A673 (cell line): ENCODE data around the gene SLCO2A1. TPM values are rescaled to one million over a fixed set of nuclear protein-coding genes. Genes with fewer than 3 reads are reported as not detected.

Experiments
- BruUV-seq: library from RNA; stranded (reverse); fragments of 400-500 nt; replicated peaks from 2 replicates; lab custom pipeline; 2021; lab: Mats Ljungman, UMichigan
- CTCF ChIA-PET: fragments of 300-600 bp; sonication (Branson Sonifier 250); formaldehyde crosslinking; loops from one replicate; lab custom pipeline; 2022; ENCODE audit warnings: antibody characterized with exemption; lab: Charles Lee
- POLR2A ChIA-PET: fragments of 300-600 bp; sonication (Branson Sonifier 250); formaldehyde crosslinking; loops from one replicate; lab custom pipeline; 2022; ENCODE audit warnings: antibody characterized with exemption; ENCODE audit not compliant: low non-redundant PET; lab: Charles Lee
- DNase-seq: peaks from one replicate; pipeline ENCODE4 v3.0.0-alpha.2; 2015; ENCODE audit warnings: low spot score
- H3K27ac ChIP-seq: fragments of 200-600 bp; sonication (generic); 2 replicates; pipeline ENCODE4 v1.5.1; 2016; ENCODE audit warnings: mixed run types, low read depth, mild to moderate bottlenecking, mixed read lengths, antibody characterized with exemption, low read length; ENCODE audit not compliant: poor library complexity, severe bottlenecking
- H3K27me3 ChIP-seq: fragments of 200-600 bp; sonication (generic); replicated peaks from 2 replicates; pipeline ENCODE4 v1.6.1; 2017; ENCODE audit warnings: mixed run types, low read depth, mild to moderate bottlenecking, mixed read lengths, antibody characterized with exemption, low read length; ENCODE audit not compliant: insufficient read depth, poor library complexity
- H3K36me3 ChIP-seq: fragments of 200-600 bp; sonication (generic); 2 replicates; pipeline ENCODE4 v1.6.1; 2016; ENCODE audit warnings: mixed run types, mild to moderate bottlenecking, mixed read lengths, antibody characterized with exemption, low read length; ENCODE audit not compliant: insufficient read depth, poor library complexity, severe bottlenecking
- H3K4me1 ChIP-seq: fragments of 200-600 bp; sonication (generic); 2 replicates; pipeline ENCODE4 v1.6.1; 2017; ENCODE audit warnings: mixed run types, mild to moderate bottlenecking, mixed read lengths, antibody characterized with exemption, low read length; ENCODE audit not compliant: insufficient read depth, poor library complexity, severe bottlenecking
- H3K4me3 ChIP-seq: fragments of 200-600 bp; sonication (generic); 2 replicates; pipeline ENCODE4 v1.5.1; 2016; ENCODE audit warnings: low read depth, mixed run types, mild to moderate bottlenecking, mixed read lengths, low read length; ENCODE audit not compliant: poor library complexity, severe bottlenecking
- H3K9me3 ChIP-seq: fragments of 200-600 bp; sonication (generic); 2 replicates; pipeline ENCODE4 v1.6.1; 2016; ENCODE audit warnings: mixed run types, low read depth, mild to moderate bottlenecking, mixed read lengths, antibody characterized with exemption, low read length; ENCODE audit not compliant: poor library complexity, severe bottlenecking
- EZH2 ChIP-seq: fragments of 200-600 bp; sonication (generic); IDR thresholded peaks from 2 replicates; pipeline ENCODE4 v1.6.1; 2017; ENCODE audit warnings: borderline replicate concordance, low read depth, mild to moderate bottlenecking, mixed read lengths, antibody characterized with exemption, low read length; ENCODE audit not compliant: poor library complexity, severe bottlenecking
- intact Hi-C: fragments of 100-400 bp; cut with micrococcal nuclease; formaldehyde crosslinking; loops from one replicate; pipeline ENCODE4 v1.10.0; 2022; ENCODE audit not compliant: unreplicated experiment
- total RNA-seq: library from RNA; stranded (reverse); gene quantifications from 2 replicates; pipeline ENCODE4 v1.2.3, GENCODE V29; 2021
- TF ChIP-seq, protein P1 (sequence below): fragments of 300-800, 200-600 bp; sonication (generic); conservative IDR thresholded peaks from 2 replicates; pipeline ENCODE4 v1.5.1; 2017; ENCODE audit warnings: low read depth, mild to moderate bottlenecking, antibody characterized with exemption, low read length, moderate library complexity, mixed read lengths

The SLCO2A1 gene
- total RNA-seq, 1 experiment from 2014 or later = not detected

DNA sequence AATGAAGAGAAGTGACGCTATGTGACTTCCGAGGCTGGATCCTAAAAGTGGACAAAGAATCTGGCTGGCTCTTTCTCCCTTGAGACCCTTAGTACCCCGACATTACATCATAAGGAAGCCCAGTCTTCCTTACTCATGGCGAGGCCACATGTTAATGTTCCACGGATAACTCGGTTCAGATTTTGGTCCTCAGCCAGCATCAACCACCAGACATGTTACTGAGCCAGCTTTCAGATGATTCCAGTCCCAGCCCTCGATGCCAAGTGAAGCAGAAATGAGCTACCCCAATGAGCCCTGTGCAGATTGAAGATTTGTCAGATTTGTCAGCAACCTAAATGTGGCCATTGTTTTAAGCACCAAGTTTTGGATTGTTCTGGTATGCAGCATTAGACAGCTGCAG, 46.6 kb downstream of the SLCO2A1 start:
- ChIA-PET CTCF (no interaction called here), POLR2A (no interaction called here)
- no peak for TF ChIP-seq EZH2
- Histone ChIP-seq H3K4me3 (no peak overlapping the region), H3K27ac (no peak overlapping the region), H3K36me3 (no peaks in the 10 kb centered on the region), H3K4me1 (no peaks in the 10 kb centered on the region), H3K9me3 (no peaks in the 10 kb centered on the region), H3K27me3 (no peaks in the 10 kb centered on the region)
- intact Hi-C loops = no loop called here
- DNase-seq = no peak
- no TSS peak for BruUV-seq

DNA sequence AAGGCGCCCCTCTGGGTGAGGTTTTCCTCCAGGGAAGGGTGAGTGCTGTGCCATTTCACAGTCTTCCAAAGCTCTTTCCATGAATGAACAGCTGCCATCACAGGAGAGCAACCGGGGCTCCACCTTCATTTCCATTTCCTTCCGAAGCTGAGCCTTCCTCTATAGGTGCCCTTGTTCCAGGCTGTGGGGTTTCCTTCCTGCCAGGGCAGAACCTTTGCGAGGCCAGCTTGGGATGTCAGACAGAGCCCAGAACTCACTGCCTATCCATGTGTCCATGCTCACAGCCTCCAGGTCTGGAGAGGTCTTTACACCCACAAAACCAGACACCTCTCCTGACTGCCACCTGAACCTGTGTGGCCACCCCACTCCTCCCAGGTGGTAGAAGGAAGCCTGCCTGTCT, 49.2 kb downstream of the SLCO2A1 start:
- H3K9me3 ChIP-seq = no peaks in the 10 kb centered on the region
- DNase-seq = no peak
- H3K27me3 ChIP-seq = no peaks in the 10 kb centered on the region
- H3K36me3 ChIP-seq = no peaks in the 10 kb centered on the region
- CTCF ChIA-PET = no interaction called here
- no peak for TF ChIP-seq EZH2
- TF ChIP-seq, protein P1, sequence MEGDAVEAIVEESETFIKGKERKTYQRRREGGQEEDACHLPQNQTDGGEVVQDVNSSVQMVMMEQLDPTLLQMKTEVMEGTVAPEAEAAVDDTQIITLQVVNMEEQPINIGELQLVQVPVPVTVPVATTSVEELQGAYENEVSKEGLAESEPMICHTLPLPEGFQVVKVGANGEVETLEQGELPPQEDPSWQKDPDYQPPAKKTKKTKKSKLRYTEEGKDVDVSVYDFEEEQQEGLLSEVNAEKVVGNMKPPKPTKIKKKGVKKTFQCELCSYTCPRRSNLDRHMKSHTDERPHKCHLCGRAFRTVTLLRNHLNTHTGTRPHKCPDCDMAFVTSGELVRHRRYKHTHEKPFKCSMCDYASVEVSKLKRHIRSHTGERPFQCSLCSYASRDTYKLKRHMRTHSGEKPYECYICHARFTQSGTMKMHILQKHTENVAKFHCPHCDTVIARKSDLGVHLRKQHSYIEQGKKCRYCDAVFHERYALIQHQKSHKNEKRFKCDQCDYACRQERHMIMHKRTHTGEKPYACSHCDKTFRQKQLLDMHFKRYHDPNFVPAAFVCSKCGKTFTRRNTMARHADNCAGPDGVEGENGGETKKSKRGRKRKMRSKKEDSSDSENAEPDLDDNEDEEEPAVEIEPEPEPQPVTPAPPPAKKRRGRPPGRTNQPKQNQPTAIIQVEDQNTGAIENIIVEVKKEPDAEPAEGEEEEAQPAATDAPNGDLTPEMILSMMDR = no peak
- intact Hi-C loops = no loop called here
- no peaks in the 10 kb centered on the region for H3K4me1 ChIP-seq
- H3K27ac ChIP-seq = no peak overlapping the region
- no TSS peak for BruUV-seq
- H3K4me3 ChIP-seq = no peak overlapping the region
- POLR2A ChIA-PET = no interaction called here

DNA sequence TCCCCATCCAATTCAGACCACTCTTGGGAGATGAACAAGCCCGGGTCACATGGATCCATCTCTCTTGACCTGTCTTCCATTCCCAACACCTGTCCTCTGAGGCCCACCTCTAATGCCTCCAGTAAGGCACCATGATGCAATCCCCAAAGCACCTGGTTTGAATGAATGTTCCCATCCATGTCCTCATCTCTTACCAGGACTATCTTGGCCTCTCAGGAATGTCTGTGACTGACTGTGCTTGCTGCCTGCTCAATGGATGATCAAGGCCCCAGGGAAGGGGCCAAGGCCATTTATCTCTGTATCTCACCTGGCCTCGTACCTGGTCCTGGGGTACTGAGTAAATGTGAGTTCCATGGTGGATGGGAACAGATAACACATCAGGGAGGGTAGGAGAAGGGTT, 49.7 kb downstream of the SLCO2A1 start:
- CTCF ChIA-PET = no interaction called here
- no peak for DNase-seq
- TF ChIP-seq, protein P1 = no peak
- no peak for TF ChIP-seq EZH2
- BruUV-seq = no TSS peak
- POLR2A ChIA-PET = no interaction called here
- no peaks in the 10 kb centered on the region for H3K4me1 ChIP-seq
- intact Hi-C loops = no loop called here
- no peaks in the 10 kb centered on the region for H3K27me3 ChIP-seq
- H3K4me3 ChIP-seq = no peak overlapping the region
- H3K9me3 ChIP-seq = no peaks in the 10 kb centered on the region
- H3K27ac ChIP-seq = no peak overlapping the region
- H3K36me3 ChIP-seq = no peaks in the 10 kb centered on the region

DNA sequence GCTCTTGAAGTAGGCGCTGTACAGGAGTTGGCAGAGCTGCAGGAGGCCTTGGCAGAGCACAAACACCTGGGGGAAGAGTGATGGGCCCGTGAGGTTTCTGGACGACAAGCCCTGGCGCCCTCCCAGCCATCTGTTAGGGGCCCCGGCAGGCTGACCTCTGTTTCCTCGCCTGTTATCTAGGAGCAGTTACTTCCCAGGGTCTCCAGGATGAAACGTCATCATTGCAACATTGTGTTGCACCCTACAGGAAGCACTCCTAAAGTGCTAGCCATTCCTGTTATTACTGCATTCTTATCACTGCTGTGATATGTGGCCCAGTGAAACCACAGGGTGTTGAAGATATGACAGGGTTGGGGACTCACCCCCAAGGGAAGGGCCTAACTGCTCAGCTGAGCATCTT, 50.2 kb downstream of the SLCO2A1 start:
- Histone ChIP-seq H3K9me3 (no peaks in the 10 kb centered on the region), H3K27me3 (no peaks in the 10 kb centered on the region), H3K36me3 (no peaks in the 10 kb centered on the region), H3K4me3 (no peak overlapping the region), H3K4me1 (no peaks in the 10 kb centered on the region), H3K27ac (no peak overlapping the region)
- intact Hi-C loops = no loop called here
- ChIA-PET POLR2A (no interaction called here), CTCF (no interaction called here)
- no TSS peak for BruUV-seq
- no peak for DNase-seq
- TF ChIP-seq, protein P1 = no peak
- no peak for TF ChIP-seq EZH2
